Activated T-helper 2 cell treated with anti-CD3 and anti-CD28 coated beads, Interferon-gamma antibody, Interleukin-2, Interleukin-4, amounts not matched to agents 10 μg/mL and 5 μg/mL and 100 μg/mL, durations not matched to agents 14 hours and 24 hours and 36 hours (primary cell): ENCODE measurements around the gene RPS6KB2. TPM values are rescaled to one million over a fixed set of nuclear protein-coding genes. Genes with fewer than 3 reads are reported as not detected.
"Not testable (repeated sequence)": the region's sequence is repeated elsewhere in the genome, so short reads cannot be mapped to it uniquely, and the experiment has no call there.

Experiments
- DNase-seq: peaks from one replicate; pipeline ENCODE4 v3.0.0; 2021; ENCODE audit warnings: low spot score
- H3K27ac Mint-ChIP-seq: one replicate; pipeline ENCODE4 v1.8.0; 2021; ENCODE audit warnings: mixed read lengths
- H3K27me3 Mint-ChIP-seq: one replicate; pipeline ENCODE4 v1.8.0; 2021; ENCODE audit warnings: low read depth, mixed read lengths
- H3K36me3 Mint-ChIP-seq: one replicate; pipeline ENCODE4 v1.8.0; 2021; ENCODE audit warnings: low read depth, mixed read lengths
- H3K4me1 Mint-ChIP-seq: one replicate; pipeline ENCODE4 v1.8.0; 2021; ENCODE audit warnings: low read depth, mixed read lengths
- H3K4me3 Mint-ChIP-seq: one replicate; pipeline ENCODE4 v1.8.0; 2021; ENCODE audit warnings: low read depth, mild to moderate bottlenecking, moderate library complexity, mixed read lengths
- H3K9me3 Mint-ChIP-seq: one replicate; pipeline ENCODE4 v1.8.0; 2021; ENCODE audit warnings: mixed read lengths
- intact Hi-C: fragments of 100-400 bp; cut with micrococcal nuclease; formaldehyde crosslinking; loops from one replicate; pipeline ENCODE4 v1.15.1; 2023
- total RNA-seq: library from RNA; stranded (reverse); gene quantifications from 2 replicates; pipeline ENCODE4 v1.2.3, GENCODE V29; 2022

RPS6KB2 gene
- total RNA-seq, 1 donor from 2014 or later = 67.6 TPM

- no peaks in the 10 kb centered on the region for H3K9me3 Mint-ChIP-seq
These were observed 9.6 kb upstream of the RPS6KB2 start for GRCh38 chr11:67418476-67419281.

GRCh38 chr11:67419325-67420049 is 8.8 kb upstream of the RPS6KB2 start:
- no peaks in the 10 kb centered on the region for H3K36me3 Mint-ChIP-seq
- DNase-seq = no peak
- H3K4me3 Mint-ChIP-seq = peak overlapping the region; percentile 77
- intact Hi-C loops = loop anchor here (2.0 to 5.0 kb wide), 3 partner anchors 15 to 388 kb away; partner anchors contain the start of genes CDK2AP2, PITPNM1 and TBC1D10C
- no peak overlapping the region for H3K27ac Mint-ChIP-seq
- H3K27me3 Mint-ChIP-seq = peaks cover 10% of the 10 kb centered on the region
- H3K9me3 Mint-ChIP-seq = no peaks in the 10 kb centered on the region
- H3K4me1 Mint-ChIP-seq = peaks cover 23% of the 10 kb centered on the region

More at GRCh38 chr11:67418476-67419281, 9.6 kb upstream of the RPS6KB2 start:
- intact Hi-C loops = no loop called here
- Mint-ChIP-seq H3K4me1 (peaks cover 22% of the 10 kb centered on the region), H3K4me3 (peak overlapping the region; percentile 58), H3K36me3 (no peaks in the 10 kb centered on the region), H3K27me3 (peaks cover 10% of the 10 kb centered on the region), H3K27ac (no peak overlapping the region)
- DNase-seq = no peak

DNA sequence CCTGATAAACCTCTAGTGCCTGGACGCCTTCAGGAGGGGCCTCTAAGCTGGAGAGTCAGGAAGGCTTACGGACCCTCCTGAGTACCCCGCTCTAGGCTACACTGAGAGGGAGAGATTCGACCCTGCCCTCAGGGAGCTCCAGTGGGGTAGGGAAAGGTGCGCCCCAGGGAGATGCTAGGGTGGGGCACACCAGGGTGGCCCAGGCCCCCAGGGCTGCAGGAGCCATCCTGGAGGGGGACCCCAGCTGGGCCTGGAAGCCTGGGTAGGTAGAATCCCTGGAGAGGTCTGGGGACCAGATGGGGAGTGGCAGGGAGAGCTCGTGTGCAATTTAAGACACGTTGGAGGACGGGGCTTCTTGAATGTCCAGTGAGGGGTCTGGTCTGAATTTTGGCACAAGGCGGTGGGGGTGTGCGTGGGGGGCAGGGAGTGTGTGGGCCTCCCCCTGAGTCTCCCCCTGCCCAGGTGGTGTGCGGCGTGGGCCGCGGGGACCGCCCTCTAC is 8.1 kb upstream of the RPS6KB2 start:
- peak overlapping the region; percentile 77 for H3K4me3 Mint-ChIP-seq
- intact Hi-C loops = loop anchor here (2.0 to 5.0 kb wide), 3 partner anchors 15 to 387 kb away; partner anchors contain the start of genes CDK2AP2, PITPNM1 and TBC1D10C
- no peaks in the 10 kb centered on the region for H3K36me3 Mint-ChIP-seq
- DNase-seq = no peak
- no peaks in the 10 kb centered on the region for H3K9me3 Mint-ChIP-seq
- H3K27ac Mint-ChIP-seq = peak overlapping the region; percentile 33
- H3K4me1 Mint-ChIP-seq = peaks cover 24% of the 10 kb centered on the region
- peaks cover 10% of the 10 kb centered on the region for H3K27me3 Mint-ChIP-seq

DNA sequence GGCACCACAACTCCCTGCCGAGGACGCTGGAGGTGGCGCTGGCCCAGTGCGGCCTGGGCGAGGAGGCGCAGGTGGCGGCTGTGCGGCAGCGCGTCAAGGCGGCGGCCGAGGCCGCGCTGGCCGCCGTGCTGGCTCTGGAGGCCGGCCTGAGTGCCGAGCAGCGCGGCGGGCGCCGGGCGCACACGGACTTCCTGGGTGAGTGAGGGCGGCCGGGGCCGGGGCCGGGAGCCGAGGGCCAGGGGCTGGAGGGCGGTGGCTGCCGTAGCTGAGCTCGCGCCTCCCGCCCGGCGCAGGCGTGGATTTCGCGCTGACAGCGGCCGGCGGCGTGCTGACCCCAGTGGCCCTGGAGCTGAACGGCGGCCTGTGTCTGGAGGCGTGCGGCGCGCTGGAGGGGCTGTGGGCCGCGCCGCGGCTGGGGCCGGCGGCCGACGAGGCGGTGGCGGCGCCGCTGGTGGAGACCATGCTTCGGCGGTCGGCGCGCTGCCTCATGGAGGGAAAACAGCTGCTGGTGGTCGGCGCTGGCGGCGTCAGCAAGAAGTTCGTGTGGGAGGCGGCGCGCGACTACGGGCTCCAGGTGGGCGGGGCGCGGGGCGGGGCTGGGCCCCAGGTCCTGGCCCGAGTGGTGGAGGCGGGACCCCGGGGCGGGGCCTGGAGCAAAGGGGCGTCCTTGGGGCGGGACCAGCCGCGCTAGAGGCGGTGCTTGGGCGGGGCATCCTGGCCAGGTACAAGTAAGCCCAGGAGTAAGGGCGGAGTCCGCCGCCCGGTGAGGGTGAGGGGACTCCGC is 7.5 kb upstream of the RPS6KB2 start:
- peaks cover 24% of the 10 kb centered on the region for H3K4me1 Mint-ChIP-seq
- H3K27me3 Mint-ChIP-seq = peaks cover 10% of the 10 kb centered on the region
- no peak overlapping the region for H3K27ac Mint-ChIP-seq
- peak overlapping the region; percentile 67 for H3K4me3 Mint-ChIP-seq
- intact Hi-C loops = loop anchor here (2.0 to 5.0 kb wide), 3 partner anchors 16 to 386 kb away; partner anchors contain the start of genes CDK2AP2, PITPNM1 and TBC1D10C
- no peaks in the 10 kb centered on the region for H3K36me3 Mint-ChIP-seq
- DNase-seq = peak; percentile 94
- no peaks in the 10 kb centered on the region for H3K9me3 Mint-ChIP-seq

- intact Hi-C loops = loop anchor here (2.0 to 5.0 kb wide), 3 partner anchors 17 to 386 kb away; partner anchors contain the start of genes CDK2AP2, PITPNM1 and TBC1D10C
- no peak overlapping the region for H3K27ac Mint-ChIP-seq
- H3K27me3 Mint-ChIP-seq = peaks cover 4% of the 10 kb centered on the region
- H3K4me3 Mint-ChIP-seq = peak overlapping the region; percentile 67
- H3K9me3 Mint-ChIP-seq = no peaks in the 10 kb centered on the region
- peaks cover 17% of the 10 kb centered on the region for H3K4me1 Mint-ChIP-seq
- no peak for DNase-seq
- H3K36me3 Mint-ChIP-seq = no peaks in the 10 kb centered on the region
These were observed 6.8 kb upstream of the RPS6KB2 start for GRCh38 chr11:67421430-67422031.

GRCh38 chr11:67422891-67423290 is 5.4 kb upstream of the RPS6KB2 start:
- peaks cover 2% of the 10 kb centered on the region for H3K36me3 Mint-ChIP-seq
- intact Hi-C loops = loop anchor here (5.0 kb wide), 2 partner anchors 84 to 384 kb away; partner anchors contain the start of genes CDK2AP2 and PITPNM1
- H3K4me1 Mint-ChIP-seq = peaks cover 16% of the 10 kb centered on the region
- H3K27me3 Mint-ChIP-seq = peaks cover 1% of the 10 kb centered on the region
- no peak for DNase-seq
- no peak overlapping the region for H3K27ac Mint-ChIP-seq
- no peaks in the 10 kb centered on the region for H3K9me3 Mint-ChIP-seq
- no peak overlapping the region for H3K4me3 Mint-ChIP-seq

DNA sequence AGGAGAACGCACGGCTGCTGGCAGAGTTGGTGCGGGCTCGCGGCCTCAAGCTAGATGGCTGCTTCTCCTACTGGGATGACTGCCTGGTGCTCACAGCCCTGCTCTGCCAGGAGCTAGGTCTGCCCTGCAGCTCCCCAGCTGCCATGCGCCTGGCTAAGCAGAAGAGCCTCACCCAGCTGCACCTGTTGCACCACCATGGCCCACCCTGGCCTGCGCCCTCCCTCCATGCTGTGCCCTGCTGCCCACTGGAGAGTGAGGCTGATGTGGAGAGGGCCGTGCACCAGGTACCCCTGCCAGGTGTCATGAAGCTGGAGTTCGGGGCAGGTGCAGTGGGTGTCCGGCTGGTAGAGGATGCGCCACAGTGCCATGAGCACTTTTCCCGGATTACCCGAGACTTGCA is 4.8 kb upstream of the RPS6KB2 start:
- intact Hi-C loops = loop anchor here (5.0 kb wide), 2 partner anchors 84 to 384 kb away; partner anchors contain the start of genes CDK2AP2 and PITPNM1
- Mint-ChIP-seq H3K4me1 (peaks cover 16% of the 10 kb centered on the region), H3K27ac (no peak overlapping the region), H3K4me3 (no peak overlapping the region), H3K27me3 (peaks cover 1% of the 10 kb centered on the region), H3K36me3 (peaks cover 2% of the 10 kb centered on the region), H3K9me3 (no peaks in the 10 kb centered on the region)
- no peak for DNase-seq

- Mint-ChIP-seq H3K36me3 (peaks cover 7% of the 10 kb centered on the region), H3K27me3 (peaks cover 1% of the 10 kb centered on the region), H3K27ac (no peak overlapping the region), H3K9me3 (no peaks in the 10 kb centered on the region), H3K4me3 (no peak overlapping the region), H3K4me1 (peaks cover 14% of the 10 kb centered on the region)
- intact Hi-C loops = loop anchor here (5.0 kb wide), 2 partner anchors 83 to 383 kb away; partner anchors contain the start of genes CDK2AP2 and PITPNM1
- DNase-seq = no peak
These were observed 4.2 kb upstream of the RPS6KB2 start for GRCh38 chr11:67423891-67424613.

DNA sequence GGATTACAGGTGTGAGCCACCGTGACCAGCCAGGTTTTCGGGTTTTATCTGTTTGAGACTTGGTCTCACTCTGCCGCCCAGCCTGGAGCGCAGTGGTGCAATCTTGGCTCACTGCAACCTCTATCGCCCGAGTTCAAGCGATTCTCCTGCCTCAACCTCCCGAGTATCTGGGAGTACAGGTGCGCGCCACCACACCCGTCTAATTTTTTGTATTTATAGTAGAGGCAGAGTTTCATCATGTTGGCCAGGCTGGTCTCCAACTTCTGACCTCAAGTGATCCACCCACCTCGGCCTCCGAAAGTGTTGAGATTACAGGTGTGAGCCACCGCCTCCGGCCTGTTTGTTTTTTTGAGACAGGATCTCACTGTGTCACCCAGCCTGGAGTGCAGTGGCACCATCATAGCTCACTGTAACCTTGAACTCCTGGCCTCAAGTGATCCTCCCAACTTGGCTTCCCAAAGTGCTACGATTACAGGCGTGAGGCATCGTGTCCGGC is 882 bp upstream of the RPS6KB2 start:
- Mint-ChIP-seq H3K36me3 (peaks cover 27% of the 10 kb centered on the region), H3K27ac (peak overlapping the region; percentile 93), H3K4me1 (peaks cover 13% of the 10 kb centered on the region), H3K4me3 (peak overlapping the region; percentile 98)
- H3K27me3 Mint-ChIP-seq, intact Hi-C loops, H3K9me3 Mint-ChIP-seq, DNase-seq: not testable (repeated sequence)

DNA sequence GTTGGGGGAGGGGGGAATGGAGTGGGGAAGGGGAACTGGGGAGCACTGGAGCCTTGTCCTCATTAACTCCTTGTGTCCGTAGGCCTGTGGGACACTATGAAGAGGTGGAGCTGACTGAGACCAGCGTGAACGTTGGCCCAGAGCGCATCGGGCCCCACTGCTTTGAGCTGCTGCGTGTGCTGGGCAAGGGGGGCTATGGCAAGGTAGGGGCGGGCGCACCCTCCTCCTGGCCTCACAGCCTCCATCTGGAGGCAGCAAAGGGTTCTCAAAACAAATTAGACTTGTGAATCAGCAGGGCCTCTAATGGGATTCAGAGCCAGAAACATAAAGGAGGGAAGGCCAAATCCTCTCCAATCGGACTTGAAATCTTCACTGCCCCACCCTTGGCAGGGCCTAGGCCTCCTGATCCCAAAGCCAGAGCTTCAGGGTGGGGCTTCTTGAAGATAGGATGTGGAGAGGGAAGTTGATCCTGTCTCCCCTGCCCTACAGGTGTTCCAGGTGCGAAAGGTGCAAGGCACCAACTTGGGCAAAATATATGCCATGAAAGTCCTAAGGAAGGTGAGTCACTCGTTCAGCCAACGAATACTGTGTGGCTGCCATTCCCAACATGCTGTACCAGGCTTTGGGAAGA is 859 bp downstream of the RPS6KB2 start:
- peak overlapping the region; percentile 98 for H3K4me3 Mint-ChIP-seq
- H3K4me1 Mint-ChIP-seq = peaks cover 17% of the 10 kb centered on the region
- peak overlapping the region; percentile 93 for H3K27ac Mint-ChIP-seq
- H3K9me3 Mint-ChIP-seq = no peaks in the 10 kb centered on the region
- DNase-seq = no peak
- H3K36me3 Mint-ChIP-seq = peaks cover 35% of the 10 kb centered on the region
- H3K27me3 Mint-ChIP-seq = no peaks in the 10 kb centered on the region
- intact Hi-C loops = loop anchor here (2.0 kb wide), 1 partner anchor 14 kb away; the partner anchor contains the start of gene CORO1B

GRCh38 chr11:67429722-67430121 is 1.4 kb downstream of the RPS6KB2 start:
- H3K9me3 Mint-ChIP-seq = no peaks in the 10 kb centered on the region

More at GRCh38 chr11:67429722-67430121, 1.4 kb downstream of the RPS6KB2 start:
- intact Hi-C loops = loop anchor here (2.0 kb wide), 1 partner anchor 13 kb away; the partner anchor contains the start of gene CORO1B
- Mint-ChIP-seq H3K27ac (no peak overlapping the region), H3K27me3 (no peaks in the 10 kb centered on the region), H3K4me1 (peaks cover 16% of the 10 kb centered on the region), H3K4me3 (peak overlapping the region; percentile 45), H3K36me3 (peaks cover 37% of the 10 kb centered on the region)
- no peak for DNase-seq
